Endothelial cell of umbilical vein (primary cell): ENCODE results near the gene PPP1R2B. TPM values are rescaled to one million over a fixed set of nuclear protein-coding genes. Genes with fewer than 3 reads are reported as not detected.

Experiments
- BruUV-seq: library from RNA; stranded (reverse); fragments of 400-500 nt; replicated peaks from 2 replicates; lab custom pipeline; 2021; lab: Mats Ljungman, UMichigan
- CTCF ChIA-PET: fragments of 300-600, 350-600 bp; sonication (Branson Sonifier 250); formaldehyde crosslinking; loops from one replicate; lab custom pipeline; 2021; ENCODE audit warnings: antibody characterized with exemption, inconsistent platforms; lab: Charles Lee
- POLR2A ChIA-PET: fragments of 300-600, 350-600 bp; sonication (Branson Sonifier 250); formaldehyde crosslinking; loops from one replicate; lab custom pipeline; 2021; ENCODE audit warnings: antibody characterized with exemption, inconsistent platforms; lab: Charles Lee
- DNase-seq: peaks from one replicate; pipeline ENCODE4 v3.0.0-alpha.2; 2011; ENCODE audit warnings: low read depth, low spot score
- FAIRE-seq: peaks from 2 replicates; lab custom pipeline; 2011; peaks lifted over from hg19 to GRCh38; lab: Jason Lieb, UNC
- H2AFZ ChIP-seq: 2 replicates; pipeline ENCODE4 v1.6.0; 2012; ENCODE audit warnings: low read depth, low read length, control low read depth, inconsistent platforms
- H3K27ac ChIP-seq: 2 replicates; pipeline ENCODE4 v1.5.1; 2011; ENCODE audit warnings: low read depth, mild to moderate bottlenecking, control low read depth, low read length, moderate library complexity; ENCODE audit not compliant: insufficient read depth
- H3K27me3 ChIP-seq, 2 experiments: 2 replicates each; pipeline versions ENCODE4 v1.6.0 to v1.6.1; 2011; ENCODE audit warnings: low read length in 2 of 2, mixed read lengths in 1 of 2; ENCODE audit not compliant: control insufficient read depth in 2 of 2, insufficient read depth in 2 of 2
- H3K36me3 ChIP-seq, 2 experiments: 2 replicates in 1 of 2; 3 replicates in 1 of 2; pipeline ENCODE4 v1.5.1; 2011; ENCODE audit warnings: low read length in 2 of 2, mild to moderate bottlenecking in 1 of 2, moderate library complexity in 1 of 2; ENCODE audit not compliant: control insufficient read depth in 2 of 2, insufficient read depth in 2 of 2; ENCODE audit errors: extremely low read depth in 1 of 2
- H3K4me1 ChIP-seq: 3 replicates; pipeline ENCODE4 v1.5.1; 2011; ENCODE audit warnings: mild to moderate bottlenecking, low read length; ENCODE audit not compliant: control insufficient read depth, insufficient read depth; ENCODE audit errors: extremely low read depth
- H3K4me2 ChIP-seq: 2 replicates; pipeline ENCODE4 v1.6.1; 2011; ENCODE audit warnings: low read length, control low read depth, mixed read lengths; ENCODE audit not compliant: insufficient read depth
- H3K4me3 ChIP-seq, 3 experiments: fragments of 200-600 bp in 1 of 3; sonication (generic), shearing (Covaris generic) in 1 of 3; replicated peaks in 1 of 3; 2 replicates each; pipeline ENCODE4 v1.5.1; 2011 to 2016; ENCODE audit warnings: control low read depth in 3 of 3, low read length in 3 of 3, mild to moderate bottlenecking in 2 of 3, inconsistent platforms in 1 of 3, low read depth in 1 of 3, moderate library complexity in 1 of 3; ENCODE audit not compliant: insufficient read depth in 1 of 3
- H3K79me2 ChIP-seq: 2 replicates; pipeline ENCODE4 v1.6.0; 2012; ENCODE audit warnings: low read length, inconsistent platforms; ENCODE audit not compliant: control insufficient read depth, insufficient read depth
- H3K9ac ChIP-seq: replicated peaks from 2 replicates; pipeline ENCODE3; 2011; ENCODE audit warnings: low read length, control low read depth; ENCODE audit not compliant: insufficient read depth; ENCODE audit errors: extremely low read depth
- H3K9me1 ChIP-seq: replicated peaks from 3 replicates; pipeline ENCODE4 v1.6.0; 2011; ENCODE audit warnings: mild to moderate bottlenecking, low read length; ENCODE audit not compliant: control insufficient read depth, insufficient read depth; ENCODE audit errors: extremely low read depth
- H3K9me3 ChIP-seq: replicated peaks from 2 replicates; pipeline ENCODE4 v1.5.1; 2012; ENCODE audit warnings: low read length, inconsistent platforms; ENCODE audit not compliant: control insufficient read depth, insufficient read depth
- H4K20me1 ChIP-seq: replicated peaks from 2 replicates; pipeline ENCODE3; 2011; ENCODE audit warnings: mild to moderate bottlenecking, low read length; ENCODE audit not compliant: control insufficient read depth, insufficient read depth; ENCODE audit errors: extremely low read depth
- CTCF ChIP-seq, 2 donors: IDR thresholded peaks; 1 replicate in 1 of 2; 2 replicates in 1 of 2; pipeline ENCODE4 v1.5.1; 2011; ENCODE audit warnings: low read length in 2 of 2, mild to moderate bottlenecking in 2 of 2, moderate library complexity in 2 of 2, control low read depth in 1 of 2, inconsistent platforms in 1 of 2, low read depth in 1 of 2; ENCODE audit not compliant: insufficient read depth in 1 of 2; ENCODE audit errors: extremely low read depth in 1 of 2
- EZH2 ChIP-seq: IDR thresholded peaks from 2 replicates; pipeline ENCODE4 v1.6.1; 2012; ENCODE audit warnings: borderline replicate concordance, low read depth, mild to moderate bottlenecking, moderate library complexity, low read length, inconsistent platforms; ENCODE audit not compliant: severe bottlenecking
- FOS ChIP-seq: IDR thresholded peaks from 2 replicates; pipeline ENCODE4 v1.6.1; 2011; ENCODE audit warnings: mild to moderate bottlenecking, low read length, moderate library complexity, borderline replicate concordance; ENCODE audit not compliant: insufficient read depth
- GATA2 ChIP-seq: IDR thresholded peaks from 2 replicates; pipeline ENCODE4 v1.7.0; 2011; ENCODE audit warnings: low read depth, mild to moderate bottlenecking, moderate library complexity, mixed read lengths, low read length; ENCODE audit not compliant: insufficient read length, insufficient read depth
- JUN ChIP-seq: IDR thresholded peaks from 2 replicates; pipeline ENCODE4 v1.6.1; 2011; ENCODE audit warnings: borderline replicate concordance, low read depth; ENCODE audit not compliant: insufficient read length, insufficient read depth
- MYC ChIP-seq: IDR thresholded peaks from one replicate; pipeline ENCODE4 v1.6.1; 2011; ENCODE audit warnings: mild to moderate bottlenecking, low read depth, low read length
- POLR2A ChIP-seq: IDR thresholded peaks from 2 replicates; pipeline ENCODE4 v1.6.1; 2012; ENCODE audit warnings: low read depth, mild to moderate bottlenecking, control low read depth, low read length
- POLR2AphosphoS5 ChIP-seq: IDR thresholded peaks from 2 replicates; pipeline ENCODE4 v1.6.1; 2012; ENCODE audit warnings: low read depth, mild to moderate bottlenecking, control low read depth, low read length, moderate library complexity; ENCODE audit not compliant: insufficient read depth
- dilution Hi-C: fragments of 300-500 bp; cut with MboI; formaldehyde crosslinking; loops from one replicate; pipeline ENCODE4 v1.15.0; 2019; ENCODE audit warnings: low sequenced_read_pairs; ENCODE audit not compliant: extremely low pct_ligation_motif_present
- intact Hi-C: fragments of 100-400 bp; cut with micrococcal nuclease; formaldehyde crosslinking; loops from one replicate; pipeline ENCODE4 v1.10.0; 2022
- polyA plus RNA-seq, 4 experiments: library from polyadenylated mRNA; depleted of rRNA in 3 of 4; stranded (reverse) in 3 of 4; unstranded in 1 of 4; fragments of >200 nt; gene quantifications; 2 replicates each; pipeline versions ENCODE4 v1.2.1 to v1.2.3, GENCODE V29; 2011 to 2012; ENCODE audit warnings: missing spikeins in 1 of 4
- total RNA-seq: library from RNA; stranded (reverse); gene quantifications from 2 replicates; pipeline ENCODE4 v1.2.3, GENCODE V29; 2021
- TF ChIP-seq, protein P1 (sequence below): IDR thresholded peaks from 2 replicates; pipeline ENCODE4 v1.6.1; 2011; ENCODE audit not compliant: insufficient read depth, insufficient read length

The PPP1R2B gene
- total and polyA plus RNA-seq, 2 donors (not counting 3 experiments of a cell fraction or from before 2014, with no cell fraction given) = not detected

DNA sequence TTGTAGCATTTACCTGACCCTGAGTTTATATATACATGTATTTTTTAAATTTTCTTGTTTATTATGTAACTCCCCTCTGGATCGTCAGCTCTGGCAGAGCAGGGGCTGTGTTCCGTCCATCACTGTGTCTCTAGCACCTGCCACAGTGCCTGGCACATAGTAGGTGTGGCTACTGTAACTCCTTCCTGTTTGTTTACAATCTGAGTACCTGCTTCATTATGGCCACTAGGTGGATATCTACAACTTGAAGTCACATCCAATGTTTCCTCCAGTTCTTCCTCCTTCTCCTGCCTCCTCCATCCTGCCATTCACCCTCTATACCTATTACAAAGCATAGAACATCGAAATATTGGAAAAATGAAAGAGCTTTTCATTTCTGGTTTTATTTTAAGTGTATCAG, 14.2 kb upstream of the PPP1R2B start:
- intact Hi-C loops (no loop called here), dilution Hi-C loops (no loop called here)
- ChIA-PET POLR2A (no interaction called here), CTCF (interaction anchor here (1.0 kb wide), 1 partner anchor 11 kb away, joined by 5 read pairs; no protein-coding TSS in a partner anchor)
- DNase-seq (no peak), FAIRE-seq (no peak)
- no peaks in the 10 kb centered on the region for H3K79me2 ChIP-seq
- H3K9me3 ChIP-seq = peaks cover 2% of the 10 kb centered on the region
- BruUV-seq = no TSS peak
- TF ChIP-seq JUN = no peak
- TF ChIP-seq, protein P1, sequence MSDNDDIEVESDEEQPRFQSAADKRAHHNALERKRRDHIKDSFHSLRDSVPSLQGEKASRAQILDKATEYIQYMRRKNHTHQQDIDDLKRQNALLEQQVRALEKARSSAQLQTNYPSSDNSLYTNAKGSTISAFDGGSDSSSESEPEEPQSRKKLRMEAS = no peak
- TF ChIP-seq POLR2AphosphoS5 = no peak
- no peak for TF ChIP-seq MYC
- no peak for TF ChIP-seq CTCF (IDR thresholded peaks at IDR 0.05; ENCODE audit: extremely low read depth in 1 of 2, insufficient read depth in 1 of 2, low read depth in 1 of 2, low read length in 2 of 2)
- no peak for TF ChIP-seq GATA2
- no peak for TF ChIP-seq EZH2
- TF ChIP-seq FOS = no peak
- no peak for TF ChIP-seq POLR2A
- no peaks in the 10 kb centered on the region for H4K20me1 ChIP-seq
- H3K27me3 ChIP-seq = no peaks in the 10 kb centered on the region
- H3K4me1 ChIP-seq = no peaks in the 10 kb centered on the region
- no peak overlapping the region for H3K27ac ChIP-seq
- no peak overlapping the region for H3K4me2 ChIP-seq
- no peak overlapping the region for H3K9ac ChIP-seq
- no peaks in the 10 kb centered on the region for H3K36me3 ChIP-seq
- H3K9me1 ChIP-seq = no peaks in the 10 kb centered on the region
- no peak overlapping the region for H2AFZ ChIP-seq
- no peak overlapping the region for H3K4me3 ChIP-seq
